NCI-H2029 treated with DMSO at 0.1 percent for 48 hours (cell line): ENCODE results near the gene ZNF425.
"Not testable (repeated sequence)": the region's sequence is repeated elsewhere in the genome, so short reads cannot be mapped to it uniquely, and the experiment has no call there.

Experiments
- DNase-seq: peaks from one replicate; lab custom pipeline; 2025; lab: John Stamatoyannopoulos, UW

Gene ZNF425

DNA sequence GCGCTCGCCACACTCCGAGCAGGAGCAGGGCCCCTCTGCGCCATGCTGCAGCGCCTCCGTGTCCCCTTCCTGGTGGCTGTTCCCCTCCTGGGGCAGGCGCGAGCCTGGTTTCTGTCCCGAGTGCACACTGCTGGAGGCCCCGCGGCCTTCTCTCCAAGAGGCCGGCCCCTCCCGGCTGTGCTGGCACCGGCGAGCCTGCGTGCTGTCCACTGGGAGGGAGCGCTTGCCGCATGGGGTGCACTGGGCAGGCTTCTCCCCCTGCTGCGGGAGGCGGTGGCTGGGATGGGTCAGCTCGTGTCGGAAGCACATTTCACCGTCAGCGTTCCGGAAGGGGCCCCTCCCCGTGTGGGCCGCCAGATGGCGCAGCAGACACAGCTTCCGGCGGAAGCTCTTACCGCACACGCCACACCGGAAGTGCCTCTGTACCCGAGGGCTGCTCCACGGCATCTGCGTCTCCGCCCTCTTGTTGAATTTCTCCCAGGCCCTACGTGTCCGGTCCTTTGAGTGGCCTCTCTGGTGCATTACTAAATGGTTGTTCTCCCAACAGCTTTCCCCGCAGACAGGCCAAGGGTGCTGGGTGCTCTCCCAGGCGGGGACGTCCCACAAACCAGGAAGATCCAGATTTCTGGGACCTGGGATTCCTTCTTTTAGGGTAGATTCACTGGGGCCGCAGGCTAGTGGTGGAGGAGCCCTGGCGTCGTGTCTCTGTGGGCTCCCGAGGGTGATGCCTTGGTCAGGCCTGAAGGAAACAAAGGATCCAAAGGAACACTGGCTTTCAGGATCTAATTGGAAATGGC is 54.3 kb downstream of the ZNF425 start:
- no peak for DNase-seq

DNA sequence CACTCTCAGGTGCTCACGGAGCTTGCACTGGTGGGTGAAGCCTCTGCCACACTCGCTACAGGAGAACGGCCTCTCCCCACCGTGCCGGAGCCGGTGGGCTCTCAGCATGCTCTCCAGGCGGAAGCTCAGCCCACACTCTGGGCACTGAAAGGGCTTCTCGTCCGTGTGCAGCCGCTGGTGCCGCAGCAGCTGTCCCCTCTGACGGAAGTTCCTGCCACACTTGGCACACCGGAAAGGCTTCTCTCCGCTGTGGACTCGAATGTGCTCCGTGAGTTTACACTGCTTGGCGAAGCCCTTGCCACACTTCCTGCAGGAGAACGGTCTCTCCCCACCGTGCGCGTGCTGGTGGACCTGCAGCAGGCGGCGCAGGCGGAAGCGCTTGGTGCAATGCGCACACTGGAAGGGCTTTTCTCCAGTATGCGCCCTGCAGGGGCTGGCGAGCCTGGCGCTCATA is 54.9 kb downstream of the ZNF425 start:
- DNase-seq = no peak

DNA sequence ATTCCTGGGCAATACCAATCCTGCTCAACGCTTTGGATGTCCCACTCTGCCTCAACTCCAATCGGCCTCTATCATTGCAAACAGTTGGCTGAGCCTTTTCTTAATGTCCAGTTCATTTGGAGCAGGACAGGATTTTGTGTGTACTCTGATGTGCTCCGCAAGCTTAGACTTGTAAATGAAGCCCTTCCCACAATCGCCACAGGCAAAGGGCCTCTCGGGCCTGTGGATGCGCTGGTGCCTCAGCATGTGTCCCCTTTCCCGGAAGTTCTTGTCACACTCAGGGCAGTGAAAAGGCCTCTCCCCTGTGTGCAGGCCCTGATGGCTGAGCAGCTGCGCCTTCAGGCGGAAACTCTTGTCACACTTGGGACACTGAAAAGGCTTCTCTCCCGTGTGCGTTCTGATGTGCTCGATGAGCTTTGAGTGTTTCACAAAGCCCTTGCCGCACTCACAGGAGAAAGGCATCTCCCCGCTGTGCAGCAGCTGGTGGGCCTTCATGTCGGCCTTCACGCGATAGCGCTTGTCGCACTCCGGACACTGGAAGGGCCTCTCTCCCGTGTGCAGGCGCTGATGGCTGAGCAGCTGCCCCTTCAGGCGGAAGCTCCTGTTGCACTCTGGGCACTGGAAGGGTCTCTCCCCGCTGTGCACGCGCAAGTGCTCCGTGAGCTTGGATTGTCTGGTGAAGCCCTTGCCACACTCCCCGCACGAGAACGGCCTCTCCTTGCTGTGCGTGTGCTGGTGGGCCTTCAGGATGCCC is 55.6 kb downstream of the ZNF425 start:
- DNase-seq = no peak

DNA sequence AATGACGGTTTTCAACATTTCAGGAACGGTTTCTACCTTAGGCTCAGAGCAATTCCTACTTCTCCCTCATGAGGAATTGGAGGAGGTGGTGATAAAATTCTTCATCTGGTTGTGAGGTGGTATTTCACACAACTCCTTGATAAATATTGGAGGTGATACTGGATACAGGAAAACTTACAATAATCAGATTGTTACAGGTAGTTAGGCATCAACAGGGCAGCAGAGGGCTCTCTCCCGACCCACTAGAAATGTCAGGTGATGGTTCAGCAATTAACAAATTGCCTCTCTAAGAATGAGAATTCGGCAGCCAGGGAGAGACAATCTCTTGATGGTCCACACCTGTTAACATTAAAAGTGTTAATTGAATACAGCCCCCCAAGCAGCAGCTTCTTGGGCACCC is 58.3 kb downstream of the ZNF425 start:
- DNase-seq = no peak

DNA sequence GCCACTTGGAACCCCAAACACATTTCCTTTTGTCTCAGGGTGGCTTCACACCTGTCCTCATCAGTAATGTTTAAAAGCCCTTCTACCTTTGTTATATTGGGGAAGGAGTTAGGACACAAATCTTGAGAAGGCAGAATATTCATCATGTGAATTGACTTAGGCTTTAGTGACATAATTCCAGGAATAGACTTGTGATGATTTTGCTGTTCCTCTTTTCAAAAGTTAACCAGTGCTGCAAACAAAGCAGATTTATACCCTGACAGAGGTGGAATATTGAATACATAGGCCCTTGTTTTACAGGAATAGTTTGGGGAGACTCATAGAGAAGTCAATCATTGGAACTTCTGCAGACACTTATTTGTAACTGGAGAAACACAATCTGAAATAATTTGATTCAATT is 62.6 kb downstream of the ZNF425 start:
- DNase-seq = no peak

DNA sequence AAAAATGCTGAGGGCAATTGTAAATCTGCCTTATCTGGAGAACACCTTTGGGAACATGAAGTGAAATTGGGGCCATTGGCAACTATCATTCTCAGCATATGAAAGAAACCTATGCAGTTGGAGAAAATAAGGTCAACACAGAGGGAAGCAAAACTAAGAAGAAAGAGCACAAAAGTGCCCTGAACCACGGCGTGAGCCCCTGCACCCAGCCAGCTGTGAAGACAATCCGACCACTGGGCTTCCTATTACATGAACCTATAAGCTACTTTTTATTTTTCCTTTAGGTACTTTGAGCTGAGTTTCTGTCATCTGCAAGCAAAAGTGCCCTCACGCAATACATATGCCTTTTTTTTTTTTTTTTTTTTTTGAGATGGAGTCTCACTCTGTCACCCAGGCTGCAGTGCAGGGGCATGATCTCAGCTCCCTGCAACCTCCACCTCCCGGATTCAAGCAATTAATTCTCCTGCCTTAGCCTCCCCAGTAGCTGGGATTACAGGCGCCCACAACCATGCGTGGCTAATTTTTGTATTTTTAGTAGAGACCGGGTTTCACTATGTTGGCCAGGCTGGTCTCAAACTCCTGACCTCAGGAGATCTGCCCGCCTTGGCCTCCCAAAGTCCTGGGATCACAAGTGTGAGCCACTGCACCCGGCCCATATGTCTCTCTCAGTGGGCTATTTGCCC is 63.8 kb downstream of the ZNF425 start:
- DNase-seq = not testable (repeated sequence)

DNA sequence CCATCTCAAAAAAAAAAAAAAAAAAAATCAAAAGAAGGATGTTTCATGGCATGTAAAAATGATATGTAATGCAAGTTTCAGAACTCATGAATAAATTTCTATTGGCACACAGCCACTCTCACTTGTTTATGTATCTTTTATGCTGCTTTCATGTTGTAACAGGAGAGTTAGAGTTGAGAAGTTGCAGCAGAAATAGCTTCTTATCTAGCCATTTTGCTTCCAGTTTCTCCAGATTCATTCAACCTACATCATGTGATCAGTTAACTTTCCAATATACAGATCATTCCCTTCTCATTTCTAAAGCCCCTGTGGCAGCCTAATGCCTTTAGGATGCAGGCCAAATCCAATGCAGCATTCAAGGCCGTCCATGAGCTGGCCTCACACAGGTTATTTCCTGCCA is 66.0 kb downstream of the ZNF425 start:
- DNase-seq = no peak

DNA sequence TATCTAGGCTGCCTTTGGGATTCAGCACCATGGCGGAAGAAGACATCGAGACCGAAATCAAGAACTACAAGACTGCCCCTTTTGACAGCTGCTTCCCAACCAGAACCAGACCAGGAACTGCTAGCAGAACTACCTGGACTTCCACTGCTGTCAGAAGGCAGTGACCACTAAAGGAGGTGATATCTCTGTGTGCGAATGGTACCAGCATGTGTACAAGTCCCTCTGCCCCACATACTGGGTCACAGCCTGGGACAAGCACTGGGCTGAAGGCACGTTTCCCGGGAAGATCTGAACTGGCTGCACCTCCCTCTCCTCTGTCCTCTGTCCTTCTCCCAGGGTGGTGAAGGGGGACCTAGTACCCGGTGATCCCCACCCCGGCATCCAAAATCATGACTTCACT is 72.2 kb downstream of the ZNF425 start:
- no peak for DNase-seq

DNA sequence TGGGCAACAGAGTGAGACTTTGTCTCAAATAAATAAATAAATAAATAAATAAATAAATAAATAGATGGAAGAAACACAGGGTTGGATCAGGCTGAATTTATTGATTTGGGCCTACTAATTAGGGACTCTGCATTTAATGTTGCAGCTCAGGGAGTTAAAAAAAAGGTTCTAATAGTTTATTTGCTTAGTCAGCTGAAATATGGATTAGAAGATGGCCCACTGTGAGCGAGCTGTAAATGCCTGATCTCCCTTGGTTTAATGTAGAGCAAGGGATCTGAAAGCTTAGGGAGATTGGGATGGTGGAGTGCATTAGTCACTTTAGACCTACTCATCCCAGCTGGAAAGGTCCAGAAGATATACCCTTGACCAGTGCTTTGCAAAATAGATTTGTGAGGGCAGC is 72.7 kb downstream of the ZNF425 start:
- DNase-seq = no peak
